Liver (tissue), 9 donors: ENCODE measurements around the gene BARHL1. TPM values are rescaled to one million over a fixed set of nuclear protein-coding genes. Genes with fewer than 3 reads are reported as not detected.

Experiments used
- DNase-seq: peaks from one replicate; pipeline ENCODE4 v3.0.0-alpha.2; 2017; ENCODE audit warnings: low spot score
- H3K27ac ChIP-seq, 2 donors: one replicate each; pipeline ENCODE4 v1.7.0; 2013; ENCODE audit warnings: inconsistent platforms in 2 of 2, low read length in 2 of 2, control low read depth in 1 of 2, low read depth in 1 of 2, mild to moderate bottlenecking in 1 of 2
- H3K27me3 ChIP-seq, 4 donors: one replicate each; pipeline versions ENCODE4 v1.6.1 to v1.7.0; 2013; ENCODE audit warnings: low read length in 3 of 4, inconsistent platforms in 1 of 4, mild to moderate bottlenecking in 1 of 4, moderate library complexity in 1 of 4; ENCODE audit not compliant: control insufficient read depth in 4 of 4, insufficient read depth in 4 of 4
- H3K36me3 ChIP-seq, 4 donors: one replicate each; pipeline versions ENCODE4 v1.6.1 to v1.7.0; 2013; ENCODE audit warnings: low read length in 3 of 4, mild to moderate bottlenecking in 3 of 4, low read depth in 1 of 4, moderate library complexity in 1 of 4; ENCODE audit not compliant: control insufficient read depth in 4 of 4, insufficient read depth in 3 of 4
- H3K4me1 ChIP-seq, 4 donors: one replicate each; pipeline versions ENCODE4 v1.6.1 to v1.7.0; 2013; ENCODE audit warnings: low read length in 3 of 4, mild to moderate bottlenecking in 3 of 4, moderate library complexity in 1 of 4; ENCODE audit not compliant: control insufficient read depth in 4 of 4, insufficient read depth in 4 of 4
- H3K4me3 ChIP-seq, 3 donors: one replicate each; pipeline versions ENCODE4 v1.6.1 to v1.7.0; 2013; ENCODE audit warnings: low read length in 3 of 3, control low read depth in 1 of 3, low read depth in 1 of 3, mild to moderate bottlenecking in 1 of 3
- H3K9ac ChIP-seq, 2 donors: one replicate each; pipeline ENCODE4 v1.7.0; 2013; ENCODE audit warnings: low read length in 2 of 2, mild to moderate bottlenecking in 2 of 2, moderate library complexity in 2 of 2, control low read depth in 1 of 2, low read depth in 1 of 2
- H3K9me3 ChIP-seq, 4 donors: one replicate each; pipeline versions ENCODE4 v1.6.1 to v1.7.0; 2013; ENCODE audit warnings: low read length in 3 of 4; ENCODE audit not compliant: control insufficient read depth in 4 of 4
- EGR1 ChIP-seq, 2 donors: IDR thresholded peaks; 2 replicates each; pipeline ENCODE4 v1.6.1; 2016 to 2018; ENCODE audit warnings: antibody characterized with exemption in 2 of 2, low read depth in 2 of 2
- FOXA1 ChIP-seq: IDR thresholded peaks from 2 replicates; pipeline ENCODE4 v1.6.1; 2016; ENCODE audit warnings: antibody characterized with exemption
- FOXA2 ChIP-seq: IDR thresholded peaks from 2 replicates; pipeline ENCODE4 v1.6.1; 2016; ENCODE audit warnings: antibody characterized with exemption
- HNF4A ChIP-seq, 2 donors: conservative IDR thresholded peaks; 2 replicates each; pipeline ENCODE4 v1.6.1; 2016; ENCODE audit warnings: antibody characterized with exemption in 2 of 2, mild to moderate bottlenecking in 2 of 2
- HNF4G ChIP-seq: IDR thresholded peaks from 2 replicates; pipeline ENCODE4 v1.6.1; 2016; ENCODE audit warnings: antibody characterized with exemption
- NR2F2 ChIP-seq: IDR thresholded peaks from 2 replicates; pipeline ENCODE4 v1.6.1; 2016; ENCODE audit warnings: antibody characterized with exemption
- RAD21 ChIP-seq, 2 donors: IDR thresholded peaks; 2 replicates each; pipeline ENCODE4 v1.6.1; 2016; ENCODE audit warnings: antibody characterized with exemption in 2 of 2, mild to moderate bottlenecking in 2 of 2
- RXRA ChIP-seq, 2 donors: IDR thresholded peaks; 2 replicates each; pipeline ENCODE4 v1.6.1; 2017 to 2018; ENCODE audit warnings: antibody characterized with exemption in 2 of 2, mild to moderate bottlenecking in 1 of 2
- SP1 ChIP-seq: IDR thresholded peaks from 2 replicates; pipeline ENCODE4 v1.6.1; 2018; ENCODE audit warnings: antibody characterized with exemption, mild to moderate bottlenecking
- TAF1 ChIP-seq: conservative IDR thresholded peaks from 2 replicates; pipeline ENCODE4 v1.6.1; 2016; ENCODE audit warnings: antibody characterized with exemption, mild to moderate bottlenecking
- YY1 ChIP-seq: IDR thresholded peaks from 2 replicates; pipeline ENCODE4 v1.6.1; 2016; ENCODE audit warnings: antibody characterized with exemption, mild to moderate bottlenecking
- WGBS: extraction: QIAGEN DNeasy Blood & Tissue Kit; methylation state at CpG from one replicate; pipeline ENCODE4 v1.1.7; 2013; 5-methylcytosine and 5-hydroxymethylcytosine counted together
- polyA plus RNA-seq, 2 donors: library from polyadenylated mRNA; stranded (reverse) in 1 of 2; unstranded in 1 of 2; fragments of 200-250 nt in 1 of 2; fragments of >200 nt in 1 of 2; fragmentation: Nextera tagmentation in 1 of 2; extraction: Ambion mirVana in 1 of 2; gene quantifications; one replicate each; pipeline versions ENCODE4 v1.2.1 to v1.2.3, GENCODE V29; 2013 to 2015
- total RNA-seq, 2 donors: library from RNA; depleted of rRNA; stranded (reverse); fragments of >200 nt; gene quantifications; one replicate each; pipeline ENCODE4 v1.2.3, GENCODE V29; 2014
- TF ChIP-seq, protein P1 (sequence below): IDR thresholded peaks from 2 replicates; pipeline ENCODE4 v1.6.1; 2016; ENCODE audit warnings: antibody characterized with exemption
- TF ChIP-seq, protein P2 (sequence below): IDR thresholded peaks from 2 replicates; pipeline ENCODE4 v1.6.1; 2016; ENCODE audit warnings: antibody characterized with exemption
- TF ChIP-seq, protein P3 (sequence below): IDR thresholded peaks from 2 replicates; pipeline ENCODE4 v1.6.1; 2016; ENCODE audit warnings: antibody characterized with exemption
- TF ChIP-seq, protein P4 (sequence below): IDR thresholded peaks from 2 replicates; pipeline ENCODE4 v1.6.1; 2016; ENCODE audit warnings: antibody characterized with exemption, mild to moderate bottlenecking
- donor health status: healthy.
- donor health status: healthy.
- donor health status: healthy.
- donor health status: healthy.
- donor health status: healthy.

The BARHL1 gene
- total and polyA plus RNA-seq, 4 donors: not detected

DNA sequence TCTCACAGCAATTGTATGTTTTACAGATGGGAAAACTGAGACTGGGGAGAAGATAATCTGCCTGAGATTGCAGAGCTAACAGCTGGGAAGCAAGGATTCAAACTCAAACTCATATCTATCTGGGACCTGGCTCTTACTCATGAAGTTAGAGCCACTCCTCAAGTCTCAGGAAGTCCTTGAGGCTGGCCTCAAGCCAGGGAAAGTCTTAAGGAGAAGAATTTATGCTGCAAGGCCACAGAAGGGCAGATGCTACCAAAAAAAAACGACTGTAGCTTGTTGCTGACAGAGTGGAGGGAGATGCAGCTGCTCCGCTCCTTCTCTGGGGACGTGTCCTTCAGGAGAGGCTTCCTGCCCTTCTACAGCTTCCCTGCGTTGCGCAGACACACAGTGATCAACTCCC is 39.8 kb downstream of the BARHL1 start:
- Histone ChIP-seq H3K27me3 (no peaks in the 10 kb centered on the region), H3K36me3 (peaks cover 8 to 37% (median 23%) of the 10 kb centered on the region in 4 donors), H3K4me3 (no peak overlapping the region), H3K9ac (no peak overlapping the region), H3K9me3 (no peaks in the 10 kb centered on the region), H3K4me1 (no peaks in the 10 kb centered on the region), H3K27ac (no peak overlapping the region)
- DNase-seq: no peak
- 85% methylated on average over 5 of the region's 5 CpGs for whole genome bisulfite sequencing
- TF ChIP-seq, protein P1, sequence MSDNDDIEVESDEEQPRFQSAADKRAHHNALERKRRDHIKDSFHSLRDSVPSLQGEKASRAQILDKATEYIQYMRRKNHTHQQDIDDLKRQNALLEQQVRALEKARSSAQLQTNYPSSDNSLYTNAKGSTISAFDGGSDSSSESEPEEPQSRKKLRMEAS: no peak
- TF ChIP-seq YY1 (no peak), FOXA2 (no peak), TAF1 (no peak), HNF4G (no peak), HNF4A (conservative IDR thresholded peaks at IDR 0.05) (no peak), EGR1 (IDR thresholded peaks at IDR 0.05; ENCODE audit: low read depth in 2 of 2) (no peak)
- TF ChIP-seq, protein P2, sequence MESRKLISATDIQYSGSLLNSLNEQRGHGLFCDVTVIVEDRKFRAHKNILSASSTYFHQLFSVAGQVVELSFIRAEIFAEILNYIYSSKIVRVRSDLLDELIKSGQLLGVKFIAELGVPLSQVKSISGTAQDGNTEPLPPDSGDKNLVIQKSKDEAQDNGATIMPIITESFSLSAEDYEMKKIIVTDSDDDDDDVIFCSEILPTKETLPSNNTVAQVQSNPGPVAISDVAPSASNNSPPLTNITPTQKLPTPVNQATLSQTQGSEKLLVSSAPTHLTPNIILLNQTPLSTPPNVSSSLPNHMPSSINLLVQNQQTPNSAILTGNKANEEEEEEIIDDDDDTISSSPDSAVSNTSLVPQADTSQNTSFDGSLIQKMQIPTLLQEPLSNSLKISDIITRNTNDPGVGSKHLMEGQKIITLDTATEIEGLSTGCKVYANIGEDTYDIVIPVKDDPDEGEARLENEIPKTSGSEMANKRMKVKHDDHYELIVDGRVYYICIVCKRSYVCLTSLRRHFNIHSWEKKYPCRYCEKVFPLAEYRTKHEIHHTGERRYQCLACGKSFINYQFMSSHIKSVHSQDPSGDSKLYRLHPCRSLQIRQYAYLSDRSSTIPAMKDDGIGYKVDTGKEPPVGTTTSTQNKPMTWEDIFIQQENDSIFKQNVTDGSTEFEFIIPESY: no peak

DNA sequence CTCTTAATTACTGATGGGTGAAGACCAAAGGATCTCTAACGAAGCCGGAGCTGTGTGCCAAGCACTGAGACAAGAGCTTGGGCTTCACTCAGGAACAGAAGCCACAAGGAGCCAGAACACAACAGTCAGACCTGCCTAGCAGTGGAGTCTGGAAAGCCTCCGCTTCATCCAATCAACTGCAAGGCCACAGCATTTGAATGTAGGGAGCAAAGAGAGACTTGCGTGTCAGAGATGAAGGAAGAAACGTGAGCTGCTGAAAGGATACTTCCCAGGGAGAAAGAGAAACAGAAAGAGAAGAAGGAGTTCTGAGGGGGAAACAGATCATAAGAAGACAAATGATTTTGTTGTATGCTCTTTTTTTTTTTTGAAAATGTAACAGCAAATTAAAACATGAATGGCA is 43.9 kb downstream of the BARHL1 start:
- no peaks in the 10 kb centered on the region for H3K27me3 ChIP-seq
- WGBS: 91% methylated on average over 5 of the region's 5 CpGs
- H3K27ac ChIP-seq: no peak overlapping the region
- no peaks in the 10 kb centered on the region for H3K4me1 ChIP-seq
- peaks cover 10 to 54% (median 30%) of the 10 kb centered on the region in 4 donors for H3K36me3 ChIP-seq
- no peak overlapping the region for H3K4me3 ChIP-seq
- no peak for DNase-seq
- no peak for TF ChIP-seq SP1
- no peak for TF ChIP-seq FOXA2
- TF ChIP-seq, protein P3, sequence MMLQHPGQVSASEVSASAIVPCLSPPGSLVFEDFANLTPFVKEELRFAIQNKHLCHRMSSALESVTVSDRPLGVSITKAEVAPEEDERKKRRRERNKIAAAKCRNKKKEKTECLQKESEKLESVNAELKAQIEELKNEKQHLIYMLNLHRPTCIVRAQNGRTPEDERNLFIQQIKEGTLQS: no peak
- no peak for TF ChIP-seq RXRA (IDR thresholded peaks at IDR 0.05)
- TF ChIP-seq HNF4G: no peak
- TF ChIP-seq FOXA1: no peak
- TF ChIP-seq YY1: no peak
- TF ChIP-seq, protein P4, sequence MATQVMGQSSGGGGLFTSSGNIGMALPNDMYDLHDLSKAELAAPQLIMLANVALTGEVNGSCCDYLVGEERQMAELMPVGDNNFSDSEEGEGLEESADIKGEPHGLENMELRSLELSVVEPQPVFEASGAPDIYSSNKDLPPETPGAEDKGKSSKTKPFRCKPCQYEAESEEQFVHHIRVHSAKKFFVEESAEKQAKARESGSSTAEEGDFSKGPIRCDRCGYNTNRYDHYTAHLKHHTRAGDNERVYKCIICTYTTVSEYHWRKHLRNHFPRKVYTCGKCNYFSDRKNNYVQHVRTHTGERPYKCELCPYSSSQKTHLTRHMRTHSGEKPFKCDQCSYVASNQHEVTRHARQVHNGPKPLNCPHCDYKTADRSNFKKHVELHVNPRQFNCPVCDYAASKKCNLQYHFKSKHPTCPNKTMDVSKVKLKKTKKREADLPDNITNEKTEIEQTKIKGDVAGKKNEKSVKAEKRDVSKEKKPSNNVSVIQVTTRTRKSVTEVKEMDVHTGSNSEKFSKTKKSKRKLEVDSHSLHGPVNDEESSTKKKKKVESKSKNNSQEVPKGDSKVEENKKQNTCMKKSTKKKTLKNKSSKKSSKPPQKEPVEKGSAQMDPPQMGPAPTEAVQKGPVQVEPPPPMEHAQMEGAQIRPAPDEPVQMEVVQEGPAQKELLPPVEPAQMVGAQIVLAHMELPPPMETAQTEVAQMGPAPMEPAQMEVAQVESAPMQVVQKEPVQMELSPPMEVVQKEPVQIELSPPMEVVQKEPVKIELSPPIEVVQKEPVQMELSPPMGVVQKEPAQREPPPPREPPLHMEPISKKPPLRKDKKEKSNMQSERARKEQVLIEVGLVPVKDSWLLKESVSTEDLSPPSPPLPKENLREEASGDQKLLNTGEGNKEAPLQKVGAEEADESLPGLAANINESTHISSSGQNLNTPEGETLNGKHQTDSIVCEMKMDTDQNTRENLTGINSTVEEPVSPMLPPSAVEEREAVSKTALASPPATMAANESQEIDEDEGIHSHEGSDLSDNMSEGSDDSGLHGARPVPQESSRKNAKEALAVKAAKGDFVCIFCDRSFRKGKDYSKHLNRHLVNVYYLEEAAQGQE: no peak
- no peak for TF ChIP-seq NR2F2
- TF ChIP-seq, protein P1: no peak
- no peak for TF ChIP-seq EGR1 (IDR thresholded peaks at IDR 0.05; ENCODE audit: low read depth in 2 of 2)
- TF ChIP-seq RAD21 (IDR thresholded peaks at IDR 0.05): no peak
- no peak overlapping the region for H3K9ac ChIP-seq
- H3K9me3 ChIP-seq: no peaks in the 10 kb centered on the region
